ACHN (cell line): ENCODE results near the gene CABP5.
"Not testable (repeated sequence)": the region's sequence is repeated elsewhere in the genome, so short reads cannot be mapped to it uniquely, and the experiment has no call there.

Source experiments
- DNase-seq: peaks from one replicate; pipeline ENCODE4 v3.0.0-alpha.2; 2015
- in situ Hi-C: cut with HindIII; loops from 2 replicates; pipeline ENCODE4 v1.10.0; 2017; ENCODE audit warnings: low sequenced_read_pairs, low pct_ligation_motif_present, low pct_unique_long_range_greater_than_20kb

The CABP5 gene

DNA sequence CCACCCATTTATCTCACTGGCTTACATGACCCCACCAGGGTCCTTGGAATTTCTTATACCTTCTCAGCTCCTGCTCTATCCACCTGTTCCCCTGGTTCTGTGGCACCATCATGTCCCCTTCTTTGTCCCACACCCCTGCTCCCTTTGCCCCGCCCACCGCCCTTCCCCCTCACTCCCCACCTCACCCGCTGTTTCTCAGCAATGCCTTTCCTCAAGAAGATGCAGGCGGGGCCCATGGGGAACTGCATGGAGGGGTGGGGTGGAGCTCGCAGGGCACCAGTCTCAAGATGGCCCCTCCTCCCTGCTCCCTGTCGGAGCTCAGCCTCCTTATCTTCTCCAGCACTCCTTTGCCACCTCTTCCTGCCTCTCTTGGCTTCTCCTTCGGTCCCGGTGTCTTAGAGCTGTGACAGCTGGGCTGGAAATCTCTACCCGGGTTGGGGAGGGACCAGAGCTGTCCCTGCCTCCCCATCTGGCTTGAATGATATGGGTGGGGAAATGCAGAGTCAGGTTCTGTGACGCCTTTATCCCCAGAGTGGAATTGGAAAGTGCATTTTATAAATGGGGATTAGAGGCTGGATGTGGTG lies at the start of gene CABP5:
CABP5 (minus strand) TSS at position 405 of the 584 bp plus-strand sequence; CDS start at position 248, 157 bp downstream.
- in situ Hi-C loops: no loop called here
- DNase-seq: no peak

DNA sequence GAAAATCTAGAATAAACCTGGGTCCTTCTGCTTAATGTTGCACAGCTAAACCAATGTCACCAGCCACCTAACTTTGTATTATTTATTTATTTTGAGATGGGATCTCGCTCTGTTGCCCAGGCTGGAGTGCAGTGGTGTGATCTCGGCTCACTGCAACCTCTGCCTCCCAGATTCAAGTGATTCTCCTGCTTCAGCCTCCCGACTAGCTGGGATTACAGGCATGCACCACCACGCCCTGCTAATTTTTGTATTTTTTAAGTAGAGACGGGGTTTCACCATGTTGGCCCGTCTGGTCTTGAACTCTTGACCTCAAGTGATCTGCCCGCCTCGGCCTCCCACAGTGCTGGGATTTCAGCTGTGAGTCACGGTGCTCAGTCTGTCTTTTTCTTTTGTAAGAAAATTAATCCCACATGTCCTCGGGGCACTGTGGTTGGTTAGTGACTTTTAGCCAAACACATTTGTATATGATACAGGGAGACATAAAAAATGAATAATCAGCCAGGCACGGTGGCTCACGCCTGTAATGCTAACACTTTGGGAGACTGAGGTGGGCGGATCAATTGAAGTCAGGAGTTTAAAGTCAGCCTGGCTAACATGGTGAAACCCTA lies 47.3 kb upstream of the CABP5 start:
- DNase-seq, in situ Hi-C loops: not testable (repeated sequence)

DNA sequence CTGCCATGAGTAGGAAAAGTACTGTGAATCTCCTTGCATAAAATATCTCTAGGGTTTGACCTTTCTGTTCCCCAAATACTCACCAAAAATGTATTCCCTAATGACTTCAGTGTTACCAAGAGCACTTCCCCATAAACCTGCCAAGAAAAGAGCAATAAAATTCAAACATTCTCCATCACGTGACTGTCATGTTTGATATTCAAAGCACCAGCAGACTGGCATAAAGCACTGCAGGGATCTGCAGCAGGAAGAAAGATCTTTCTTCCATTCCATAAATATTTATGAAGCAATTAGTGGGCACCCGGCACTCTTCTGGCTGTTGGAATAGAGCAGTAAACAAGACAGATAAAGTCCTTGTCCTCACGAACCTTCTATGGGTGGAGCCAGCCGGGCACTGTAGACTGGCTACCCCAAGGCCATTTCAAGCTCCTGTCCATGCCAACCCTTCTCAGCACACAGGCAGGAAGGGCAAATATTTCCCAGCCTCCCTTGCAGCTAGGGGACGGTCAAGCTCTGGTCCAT lies 46.5 kb upstream of the CABP5 start:
- no peak for DNase-seq
- in situ Hi-C loops: no loop called here

DNA sequence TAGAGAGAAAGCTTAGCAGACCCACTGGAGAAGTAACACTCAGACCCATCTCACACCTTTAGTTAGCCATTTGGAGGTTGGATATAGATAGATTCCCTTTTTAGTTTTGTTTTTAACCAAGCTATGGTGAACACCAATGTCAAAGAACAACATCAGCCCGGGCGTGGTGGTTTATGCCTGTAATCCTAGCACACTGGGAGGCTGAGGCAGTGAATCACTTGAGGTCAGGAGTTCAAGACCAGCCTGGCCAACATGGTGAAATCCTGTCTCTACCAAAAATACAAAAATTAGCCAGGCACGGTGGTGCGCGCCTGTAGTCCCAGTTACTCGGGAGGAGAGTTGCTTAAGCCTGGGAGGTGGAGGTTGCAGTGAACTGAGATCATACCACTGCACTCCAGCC lies 45.1 kb upstream of the CABP5 start:
- DNase-seq, in situ Hi-C loops: not testable (repeated sequence)

DNA sequence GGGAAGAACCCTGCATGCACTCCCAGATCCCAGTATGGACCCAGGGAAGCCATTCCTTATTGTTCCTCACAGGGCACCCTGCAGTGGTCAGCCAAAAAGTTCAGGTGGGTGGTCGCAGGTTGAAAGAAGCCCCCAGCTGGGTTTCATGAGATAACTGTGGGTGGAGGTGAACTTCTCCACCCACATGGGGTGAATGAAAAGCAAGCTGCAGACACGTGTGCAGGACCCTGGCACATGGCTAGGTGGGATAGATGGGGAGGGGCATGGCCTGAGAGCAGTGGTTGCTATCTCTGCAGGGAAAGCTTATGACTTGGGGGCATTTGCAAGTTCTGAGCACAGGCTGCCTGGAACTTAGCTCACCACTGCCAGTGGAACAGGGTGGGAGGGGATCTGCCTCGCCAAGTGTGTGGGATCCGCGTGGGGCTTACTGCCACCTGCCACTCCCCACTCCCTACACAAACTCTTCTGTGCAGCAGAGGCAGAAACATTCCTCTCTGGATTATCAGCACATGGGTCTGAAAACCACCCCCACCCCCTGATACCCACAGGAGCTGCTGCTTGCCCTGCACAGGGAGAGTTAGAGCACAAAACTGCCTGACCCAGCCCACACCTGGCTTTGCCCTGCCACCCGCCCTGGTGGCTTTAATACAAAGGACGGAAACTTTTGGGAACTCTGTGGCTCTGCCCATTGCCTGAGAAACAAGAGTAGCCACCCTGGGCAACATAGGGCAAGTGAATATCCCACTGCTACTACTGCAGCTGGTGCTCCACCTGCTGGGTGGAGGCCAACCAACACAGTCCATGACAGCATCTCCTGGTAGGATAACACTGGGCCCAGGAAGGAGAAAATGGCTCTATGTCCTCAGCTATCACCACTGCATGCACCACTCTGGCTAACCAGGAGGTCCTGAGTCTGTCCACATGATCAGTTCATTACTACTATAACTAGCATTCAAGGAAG lies 42.3 kb upstream of the CABP5 start:
- DNase-seq: no peak

DNA sequence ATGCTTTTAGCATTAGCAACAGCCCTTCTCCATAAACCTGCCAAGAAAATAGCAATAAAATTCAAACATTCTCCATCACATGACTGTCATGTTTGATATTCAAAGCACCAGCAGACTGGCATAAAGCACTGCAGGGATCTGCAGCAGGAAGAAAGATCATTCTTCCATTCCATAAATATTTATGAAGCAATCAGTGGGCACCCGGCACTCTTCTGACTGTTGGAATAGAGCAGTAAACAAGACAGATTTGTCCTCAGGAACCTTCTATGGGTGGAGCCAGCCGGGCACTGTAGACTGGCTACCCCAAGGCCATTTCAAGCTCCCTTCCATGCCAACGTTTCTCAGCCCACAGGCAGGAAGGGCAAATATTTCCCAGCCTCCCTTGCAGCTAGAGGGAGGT lies 41.2 kb upstream of the CABP5 start:
- no peak for DNase-seq
- in situ Hi-C loops: no loop called here

More for the DNA sequence above, 42.3 kb upstream of the CABP5 start:
- in situ Hi-C loops: no loop called here

DNA sequence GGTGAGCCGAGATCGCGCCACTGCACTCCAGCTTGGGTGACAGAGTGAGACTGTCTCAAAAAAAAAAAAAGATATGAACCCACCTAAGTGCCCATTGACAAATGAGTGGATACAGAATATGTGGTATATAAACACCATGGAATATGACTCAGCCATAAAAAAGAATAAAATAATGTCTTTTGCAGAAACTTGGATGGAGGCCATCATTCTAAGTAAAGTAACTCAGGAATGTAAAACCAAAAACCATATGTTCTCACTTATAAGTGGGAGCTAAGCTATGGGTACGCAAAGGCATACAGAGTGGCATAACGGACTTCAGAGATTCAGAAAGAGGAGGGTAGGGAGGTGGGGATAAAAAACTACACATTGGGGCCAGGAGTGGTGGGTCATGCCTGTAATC lies 37.2 kb upstream of the CABP5 start:
- no peak for DNase-seq
- in situ Hi-C loops: no loop called here

DNA sequence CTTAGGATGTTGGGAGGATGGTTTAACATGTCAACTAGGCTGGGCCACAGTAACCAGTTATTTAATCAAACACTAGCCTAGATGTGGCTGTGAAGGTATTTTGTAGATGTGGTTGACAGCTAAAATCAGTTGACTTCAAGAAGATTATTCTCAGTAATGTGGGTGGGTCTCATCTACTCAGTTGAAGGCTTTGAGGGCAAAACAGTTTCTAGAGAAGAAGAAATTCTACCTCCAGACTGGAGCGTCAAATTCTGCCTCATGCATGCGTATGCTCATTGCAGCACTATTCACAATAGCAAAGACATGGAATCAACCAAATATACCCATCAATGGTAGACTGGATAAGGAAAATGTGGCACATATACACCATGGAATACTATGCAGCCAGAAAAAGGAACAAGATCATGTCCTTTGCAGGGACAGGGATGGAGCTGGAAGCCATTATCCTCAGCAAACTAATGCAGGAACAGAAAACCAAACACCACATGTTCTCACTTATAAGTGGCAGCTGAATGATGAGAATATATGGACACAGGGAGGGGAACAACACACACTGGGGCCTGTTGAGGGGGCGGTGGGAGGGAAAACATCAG lies 26.4 kb upstream of the CABP5 start:
- in situ Hi-C loops, DNase-seq: not testable (repeated sequence)

DNA sequence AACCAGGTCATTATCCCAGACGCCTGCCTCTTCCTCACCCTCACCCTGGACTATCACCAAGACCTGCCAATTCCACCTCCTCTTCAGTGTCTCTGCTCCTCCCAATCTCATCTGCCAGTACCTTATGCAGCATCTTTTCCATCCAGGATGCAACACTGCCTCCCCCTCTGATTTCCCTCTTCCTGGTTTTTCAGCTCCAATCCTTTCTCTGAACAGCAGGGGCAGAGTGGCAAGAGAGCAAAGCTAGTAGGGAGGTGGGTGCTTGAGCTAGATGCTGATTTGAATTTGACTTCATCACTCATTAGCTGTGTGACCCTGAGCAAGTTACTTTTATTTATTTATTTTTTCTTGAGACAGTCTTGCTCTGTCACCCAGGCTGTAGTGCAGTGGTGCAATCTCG lies 25.6 kb upstream of the CABP5 start:
- in situ Hi-C loops: no loop called here
- peak; percentile 2 for DNase-seq

DNA sequence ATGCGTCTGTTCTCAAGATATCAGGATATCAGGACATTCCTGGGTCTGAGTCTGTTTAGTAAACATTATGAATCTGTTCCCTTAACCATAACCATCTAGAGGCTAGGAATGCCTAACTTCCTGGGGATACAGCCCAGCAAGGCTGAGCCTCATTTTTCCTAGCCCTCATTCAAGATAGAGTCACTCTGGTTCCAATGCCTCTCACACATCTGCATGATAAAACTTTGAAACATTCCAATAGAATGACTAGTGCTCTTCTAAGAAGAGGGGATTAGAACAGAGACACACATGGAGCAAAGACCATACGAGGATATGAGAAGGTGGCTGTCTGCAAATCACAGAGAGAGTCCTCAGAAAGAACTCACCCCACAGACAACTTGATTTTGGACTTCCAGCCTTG lies 20.6 kb upstream of the CABP5 start:
- in situ Hi-C loops: no loop called here
- DNase-seq: no peak

DNA sequence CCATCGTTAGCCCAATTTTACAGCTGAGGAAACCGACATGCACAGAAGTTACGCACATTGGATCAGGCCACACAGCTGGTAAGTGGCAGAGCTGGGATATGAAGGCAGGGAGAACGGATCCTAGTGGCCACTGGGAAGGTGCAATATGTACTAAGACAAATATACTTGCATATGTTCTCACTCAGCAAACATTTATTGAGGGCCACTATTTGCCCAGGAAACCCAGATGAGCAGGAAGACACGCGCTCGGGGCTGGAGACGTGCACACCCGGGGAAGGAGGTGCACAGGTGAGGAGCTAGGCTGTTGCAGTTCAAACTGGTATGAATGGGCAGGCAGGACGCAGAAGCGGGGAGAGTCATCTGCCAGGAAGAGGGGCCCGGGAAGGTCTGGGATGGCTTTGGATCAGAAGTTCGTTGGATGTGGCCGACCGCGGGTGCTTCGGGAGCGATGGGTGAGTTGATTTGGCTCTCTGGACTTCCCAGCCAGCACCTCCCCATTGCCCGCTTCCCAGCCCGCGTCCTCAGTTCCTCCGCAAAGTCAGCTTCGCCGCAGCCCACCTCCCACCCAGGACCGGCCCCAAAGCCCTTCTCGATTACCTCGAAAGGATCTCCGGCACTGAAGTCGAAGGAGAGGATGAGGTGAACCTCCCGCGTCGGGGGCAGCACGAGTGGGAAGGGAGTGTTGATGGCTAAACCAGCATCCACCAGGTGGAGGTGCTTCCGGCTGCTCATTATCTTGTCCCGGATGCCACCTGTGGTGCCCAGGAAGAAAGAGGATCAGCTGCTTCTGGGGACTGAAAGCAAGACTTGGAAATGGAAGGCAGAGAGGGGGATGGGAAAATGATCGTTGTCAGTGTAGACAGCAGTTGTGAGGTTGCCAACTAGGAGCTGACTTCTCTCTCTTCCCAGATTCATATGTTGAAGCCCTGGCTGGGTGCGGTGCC lies 17.8 kb upstream of the CABP5 start:
- DNase-seq: no peak
- in situ Hi-C loops: no loop called here

DNA sequence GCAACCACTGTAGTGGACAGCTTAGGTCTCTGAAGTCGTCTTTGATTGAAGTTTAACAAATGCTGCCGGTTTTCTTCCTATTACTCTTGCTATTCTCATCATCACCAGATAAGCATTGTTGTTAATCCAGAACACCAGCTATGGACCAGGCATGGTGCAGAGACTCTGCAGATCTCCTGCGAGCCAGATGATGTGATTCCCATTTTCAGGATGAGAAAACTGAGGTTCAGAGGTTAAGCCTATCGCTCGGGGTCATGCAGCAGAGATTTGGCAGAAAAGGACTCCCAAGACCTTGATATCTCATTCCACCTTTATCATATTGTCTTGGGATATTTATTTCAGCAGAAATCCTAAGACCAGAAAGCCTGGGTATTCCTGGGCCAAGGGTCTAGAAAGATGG lies 16.5 kb upstream of the CABP5 start:
- in situ Hi-C loops: no loop called here

DNA sequence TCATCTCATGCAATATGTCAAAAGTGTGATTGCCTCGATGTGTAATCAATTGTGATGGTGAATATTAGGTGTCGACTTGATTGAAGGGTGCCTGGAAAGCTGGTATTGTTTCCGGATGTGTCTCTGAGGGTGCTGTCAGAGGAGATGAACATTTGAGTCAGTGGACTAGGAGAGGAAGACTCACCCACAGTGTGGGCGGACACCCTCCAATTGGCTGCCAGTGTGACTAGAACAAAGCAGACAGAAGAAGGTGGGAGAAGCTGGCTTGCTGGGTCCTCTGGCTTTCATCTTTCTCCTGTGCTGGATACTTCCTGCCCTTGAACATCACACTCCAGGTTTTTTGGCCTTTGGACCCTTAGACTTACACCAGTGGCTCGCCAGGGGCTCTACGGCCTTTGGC lies 15.5 kb upstream of the CABP5 start:
- DNase-seq: no peak
- in situ Hi-C loops: no loop called here

More for the DNA sequence above, 16.5 kb upstream of the CABP5 start:
- DNase-seq: no peak

DNA sequence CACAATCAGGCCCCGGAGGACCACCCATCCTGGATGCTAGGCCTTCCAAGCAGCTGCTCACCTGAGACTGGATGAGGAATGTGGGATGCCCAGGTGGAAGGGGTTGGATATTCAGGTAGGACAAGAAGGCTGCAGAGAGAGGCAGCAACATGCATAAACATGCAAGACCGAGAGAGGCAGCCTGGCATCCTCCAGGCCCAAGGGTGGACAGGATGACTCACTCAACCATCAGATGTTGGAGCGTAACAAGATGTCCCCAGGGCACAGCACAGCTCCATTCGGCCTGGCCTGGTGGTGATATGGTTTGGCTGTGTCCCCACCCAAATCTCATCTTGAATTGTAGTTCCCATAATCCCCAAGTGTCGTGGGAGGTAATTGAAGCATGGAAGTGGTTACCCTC lies 10.0 kb upstream of the CABP5 start:
- in situ Hi-C loops: no loop called here
- no peak for DNase-seq

DNA sequence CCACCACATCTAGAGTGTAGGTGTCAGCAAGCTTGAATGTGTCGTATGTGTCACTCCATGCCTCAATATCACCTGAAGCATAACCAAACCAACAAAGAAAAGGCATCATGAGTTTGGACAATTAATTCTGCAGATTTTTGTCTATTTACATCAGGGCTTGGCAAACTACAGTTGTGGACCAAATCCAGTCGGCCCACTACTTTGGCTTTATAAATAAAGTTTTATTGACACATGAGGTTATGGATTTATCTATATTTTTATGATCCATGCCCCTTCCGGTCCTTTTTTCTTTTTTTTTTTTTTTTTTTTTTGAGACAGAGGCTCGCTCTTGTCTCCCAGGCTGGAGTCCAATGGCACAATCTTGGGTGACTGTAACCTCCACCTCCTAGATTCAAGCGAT lies 9.2 kb upstream of the CABP5 start:
- no peak for DNase-seq
- in situ Hi-C loops: no loop called here

DNA sequence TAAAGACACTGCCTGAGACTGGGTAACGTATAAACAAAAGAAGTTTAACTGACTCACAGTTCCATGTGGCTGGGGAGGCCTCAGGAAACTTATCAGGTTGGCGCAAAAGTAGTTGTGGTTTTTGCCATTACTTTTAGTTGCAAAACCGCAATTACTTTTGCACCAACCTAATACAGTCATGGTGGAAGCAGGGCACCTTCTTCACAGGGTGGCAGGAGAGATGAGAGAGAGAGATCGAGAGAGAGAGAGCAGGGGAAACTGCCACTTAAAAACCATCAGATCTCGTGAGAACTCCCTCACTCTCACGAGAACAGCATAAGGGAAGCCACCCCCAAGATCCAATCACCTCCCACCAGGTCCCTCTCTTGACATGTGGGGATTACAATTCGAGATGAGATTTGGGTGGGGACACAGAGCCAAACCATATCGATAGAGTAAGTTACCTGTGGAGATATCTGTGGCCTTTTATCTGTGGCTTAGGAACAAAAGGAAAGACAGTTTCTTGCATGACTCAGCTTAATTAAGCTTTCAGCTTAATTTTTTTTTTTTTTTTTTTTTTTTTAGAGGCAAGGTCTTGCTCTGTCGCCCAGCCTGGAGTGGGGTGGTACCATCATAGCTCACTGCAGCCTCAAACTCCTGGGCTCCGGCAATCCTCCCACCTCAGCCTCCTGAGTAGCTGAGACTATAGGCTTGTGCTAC lies 7.6 kb upstream of the CABP5 start:
- in situ Hi-C loops: no loop called here
- DNase-seq: no peak

DNA sequence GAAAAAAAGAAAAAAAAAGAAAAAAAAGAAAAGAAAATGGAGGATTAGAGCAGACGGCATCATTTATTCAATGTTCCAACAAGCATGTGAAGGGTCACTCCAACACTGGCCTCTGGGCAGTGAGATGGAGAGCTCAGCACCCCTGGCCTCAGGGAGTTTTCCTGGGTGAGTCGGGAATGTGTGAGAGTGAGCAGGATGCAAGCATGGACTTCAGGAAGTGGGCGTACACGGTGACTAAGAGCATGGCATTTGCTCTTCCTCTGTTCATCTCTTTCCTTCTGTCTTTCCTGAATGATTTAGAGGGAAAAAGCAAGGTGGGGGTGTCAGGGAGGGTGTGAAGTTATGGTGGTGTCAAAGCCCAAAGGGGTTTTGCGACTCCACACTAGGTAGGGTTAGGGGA lies 682 bp upstream of the CABP5 start:
- no peak for DNase-seq
- in situ Hi-C loops: no loop called here
